Measurements from ENCODE around the gene PLEKHA4. TPM values are rescaled to one million over a fixed set of nuclear protein-coding genes. Genes with fewer than 3 reads are reported as not detected.

PLEKHA4 gene
- total and polyA plus RNA-seq, 9 of the 15 experiments (the other 6 are each of a cell fraction or from before 2014, with no cell fraction given): 0.07 to 30.8 (median 11.4) TPM

DNA sequence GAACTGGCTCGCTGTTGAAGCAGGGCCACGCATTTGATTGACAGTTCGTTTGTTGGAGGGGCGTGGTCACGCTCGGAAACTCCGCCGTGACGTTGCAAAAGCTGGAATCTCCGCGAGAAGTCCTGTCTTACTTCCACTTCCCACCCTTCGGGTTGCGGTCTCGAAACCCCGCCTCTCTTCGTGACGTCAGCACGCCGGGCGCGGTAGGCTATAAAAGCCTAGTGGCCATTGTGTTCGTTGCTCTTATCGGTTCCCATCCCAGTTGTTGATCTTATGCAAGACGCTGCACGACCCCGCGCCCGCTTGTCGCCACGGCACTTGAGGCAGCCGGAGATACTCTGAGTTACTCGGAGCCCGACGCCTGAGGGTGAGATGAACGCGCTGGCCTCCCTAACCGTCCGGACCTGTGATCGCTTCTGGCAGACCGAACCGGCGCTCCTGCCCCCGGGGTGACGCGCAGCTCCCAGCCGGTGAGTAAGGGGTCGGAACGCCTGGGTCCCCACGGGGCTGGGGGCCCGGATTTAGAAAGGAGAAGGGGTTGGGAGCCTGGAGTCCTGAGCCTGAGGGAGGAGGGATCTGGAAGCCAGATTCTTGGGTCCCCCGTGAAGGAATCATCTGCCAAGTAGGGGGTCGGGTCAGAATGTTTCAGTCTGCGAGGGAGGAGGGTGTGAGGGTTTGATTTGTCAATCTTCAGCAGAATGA, 3.9 kb upstream of the PLEKHA4 start, which contains the start of gene PPP1R15A (continued):
- TF ChIP-seq CEBPG (CRISPR knock-in tag; IDR thresholded peaks at IDR 0.05) (peak; percentile 87), CEBPG (tag; conservative IDR thresholded peaks at IDR 0.05 in 1 of 2, IDR thresholded peaks at IDR 0.05 in 1 of 2) (peak; percentile 74 to 83), ZC3H11A (IDR thresholded peaks at IDR 0.05; ENCODE audit: low read depth, low read length) (peak; percentile 28; the same call in 1 of the 2 replicates), JUND (IDR thresholded peaks at IDR 0.05; ENCODE audit: borderline replicate concordance, low read depth, low read length) (peak; percentile 77), JUND (tag; IDR thresholded peaks at IDR 0.05; ENCODE audit: borderline replicate concordance, low read depth, low read length) (peak; percentile 68; the same call in 1 of the 3 replicates), NEUROD1 (IDR thresholded peaks at IDR 0.05; ENCODE audit: borderline replicate concordance, low read depth, low read length, partially characterized antibody) (peak; percentile 78), RBM34 (IDR thresholded peaks at IDR 0.05; ENCODE audit: borderline replicate concordance, insufficient read depth, low read length) (no peak), SMAD2 (IDR thresholded peaks at IDR 0.05; ENCODE audit: low read depth, low read length) (no peak), DNMT1 (IDR thresholded peaks at IDR 0.05) (peak; percentile 85; the same call in 1 of the 2 replicates), ZNF583 (CRISPR knock-in tag; IDR thresholded peaks at IDR 0.05) (0 out of 2 replicates have a peak, but pooled peaks have one; percentile 43), RB1 (IDR thresholded peaks at IDR 0.05; ENCODE audit: low read depth) (peak; percentile 81; the same call in 1 of the 2 replicates), TCFL5 (CRISPR knock-in tag; conservative IDR thresholded peaks at IDR 0.05) (no peak), ZNF57 (CRISPR knock-in tag; IDR thresholded peaks at IDR 0.05) (0 out of 2 replicates have a peak, but pooled peaks have one; percentile 68), C11orf30 (IDR thresholded peaks at IDR 0.05; ENCODE audit: low read depth) (peak; percentile 96), ZNF584 (CRISPR knock-in tag; IDR thresholded peaks at IDR 0.05; ENCODE audit: low read depth) (no peak; the same call in 1 of the 2 replicates), ZC3H4 (CRISPR knock-in tag; IDR thresholded peaks at IDR 0.05; ENCODE audit: borderline replicate concordance) (peak; percentile 76; the same call in 1 of the 2 replicates), NONO (IDR thresholded peaks at IDR 0.05; ENCODE audit: low read depth in 2 of 2, low read length in 1 of 2) (peak; percentile 84 to 86), TBL1XR1 (IDR thresholded peaks at IDR 0.05; ENCODE audit: low read length in 2 of 2) (peak in 1 of 2 experiments; percentile 83; a peak in 2 of 4 replicates), RAD21 (CRISPR knock-in tag; conservative IDR thresholded peaks at IDR 0.05 in 1 of 2, IDR thresholded peaks at IDR 0.05 in 1 of 2) (peak; percentile 27 to 41), TBP (optimal IDR thresholded peaks at IDR 0.05; ENCODE audit: low read depth, low read length) (peak; percentile 99), BRF1 (IDR thresholded peaks at IDR 0.05; ENCODE audit: borderline replicate concordance, extremely low read depth, insufficient read length) (no peak), ZNF586 (CRISPR knock-in tag; conservative IDR thresholded peaks at IDR 0.05) (0 out of 2 replicates have a peak, but pooled peaks have one; percentile 3), FOXK1 (CRISPR knock-in tag; IDR thresholded peaks at IDR 0.05; ENCODE audit: borderline replicate concordance) (peak; percentile 98), PTBP1 (IDR thresholded peaks at IDR 0.05; ENCODE audit: low read depth, low read length) (no peak)
- TF ChIP-seq, protein P1, sequence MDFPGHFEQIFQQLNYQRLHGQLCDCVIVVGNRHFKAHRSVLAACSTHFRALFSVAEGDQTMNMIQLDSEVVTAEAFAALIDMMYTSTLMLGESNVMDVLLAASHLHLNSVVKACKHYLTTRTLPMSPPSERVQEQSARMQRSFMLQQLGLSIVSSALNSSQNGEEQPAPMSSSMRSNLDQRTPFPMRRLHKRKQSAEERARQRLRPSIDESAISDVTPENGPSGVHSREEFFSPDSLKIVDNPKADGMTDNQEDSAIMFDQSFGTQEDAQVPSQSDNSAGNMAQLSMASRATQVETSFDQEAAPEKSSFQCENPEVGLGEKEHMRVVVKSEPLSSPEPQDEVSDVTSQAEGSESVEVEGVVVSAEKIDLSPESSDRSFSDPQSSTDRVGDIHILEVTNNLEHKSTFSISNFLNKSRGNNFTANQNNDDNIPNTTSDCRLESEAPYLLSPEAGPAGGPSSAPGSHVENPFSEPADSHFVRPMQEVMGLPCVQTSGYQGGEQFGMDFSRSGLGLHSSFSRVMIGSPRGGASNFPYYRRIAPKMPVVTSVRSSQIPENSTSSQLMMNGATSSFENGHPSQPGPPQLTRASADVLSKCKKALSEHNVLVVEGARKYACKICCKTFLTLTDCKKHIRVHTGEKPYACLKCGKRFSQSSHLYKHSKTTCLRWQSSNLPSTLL (IDR thresholded peaks at IDR 0.05): no peak
- TF ChIP-seq, protein P2, sequence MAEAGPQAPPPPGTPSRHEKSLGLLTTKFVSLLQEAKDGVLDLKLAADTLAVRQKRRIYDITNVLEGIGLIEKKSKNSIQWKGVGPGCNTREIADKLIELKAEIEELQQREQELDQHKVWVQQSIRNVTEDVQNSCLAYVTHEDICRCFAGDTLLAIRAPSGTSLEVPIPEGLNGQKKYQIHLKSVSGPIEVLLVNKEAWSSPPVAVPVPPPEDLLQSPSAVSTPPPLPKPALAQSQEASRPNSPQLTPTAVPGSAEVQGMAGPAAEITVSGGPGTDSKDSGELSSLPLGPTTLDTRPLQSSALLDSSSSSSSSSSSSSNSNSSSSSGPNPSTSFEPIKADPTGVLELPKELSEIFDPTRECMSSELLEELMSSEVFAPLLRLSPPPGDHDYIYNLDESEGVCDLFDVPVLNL (CRISPR knock-in tag; IDR thresholded peaks at IDR 0.05; ENCODE audit: low read depth): 0 out of 2 replicates have a peak, but pooled peaks have one; percentile 55
